RCC 7860 (cell line): ENCODE results near the gene PSMB10.
"Not testable (repeated sequence)": the region's sequence is repeated elsewhere in the genome, so short reads cannot be mapped to it uniquely, and the experiment has no call there.

Experiments
- DNase-seq: peaks from one replicate; pipeline ENCODE4 v3.0.0-alpha.2; 2015; ENCODE audit warnings: low spot score
- FAIRE-seq: peaks from 2 replicates; lab custom pipeline; 2012; peaks lifted over from hg19 to GRCh38; lab: Jason Lieb, UNC

PSMB10 gene

GRCh38 chr16:67928147-67928546 lies 8.5 kb downstream of the PSMB10 start:
- DNase-seq = no peak
- FAIRE-seq = no peak

DNA sequence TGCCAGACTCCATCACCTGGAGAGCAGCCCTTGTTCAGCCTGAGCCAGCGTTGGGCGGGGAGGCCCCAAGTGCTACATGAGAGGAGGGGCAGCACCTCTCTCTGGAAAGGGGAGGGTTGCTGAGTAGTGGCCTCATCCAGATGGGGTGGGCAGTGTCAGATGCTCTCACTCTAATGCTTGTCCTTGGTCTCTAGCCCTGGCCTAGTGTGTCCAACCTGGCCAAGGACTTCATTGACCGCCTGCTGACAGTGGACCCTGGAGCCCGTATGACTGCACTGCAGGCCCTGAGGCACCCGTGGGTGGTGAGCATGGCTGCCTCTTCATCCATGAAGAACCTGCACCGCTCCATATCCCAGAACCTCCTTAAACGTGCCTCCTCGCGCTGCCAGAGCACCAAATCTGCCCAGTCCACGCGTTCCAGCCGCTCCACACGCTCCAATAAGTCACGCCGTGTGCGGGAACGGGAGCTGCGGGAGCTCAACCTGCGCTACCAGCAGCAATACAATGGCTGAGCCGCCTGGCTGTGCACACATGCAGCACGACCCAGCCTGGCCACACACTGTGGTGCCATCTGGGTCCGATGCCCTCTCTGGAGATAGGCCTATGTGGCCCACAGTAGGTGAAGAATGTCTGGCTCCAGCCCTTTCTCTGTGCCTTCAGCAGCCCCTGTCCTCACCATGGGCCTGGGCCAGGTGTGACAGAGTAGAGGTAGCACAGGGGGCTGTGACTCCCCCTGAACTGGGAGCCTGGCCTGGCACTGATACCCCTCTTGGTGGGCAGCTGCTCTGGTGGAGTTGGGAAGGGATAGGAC lies 9.3 kb downstream of the PSMB10 start:
- no peak for DNase-seq
- FAIRE-seq = no peak

DNA sequence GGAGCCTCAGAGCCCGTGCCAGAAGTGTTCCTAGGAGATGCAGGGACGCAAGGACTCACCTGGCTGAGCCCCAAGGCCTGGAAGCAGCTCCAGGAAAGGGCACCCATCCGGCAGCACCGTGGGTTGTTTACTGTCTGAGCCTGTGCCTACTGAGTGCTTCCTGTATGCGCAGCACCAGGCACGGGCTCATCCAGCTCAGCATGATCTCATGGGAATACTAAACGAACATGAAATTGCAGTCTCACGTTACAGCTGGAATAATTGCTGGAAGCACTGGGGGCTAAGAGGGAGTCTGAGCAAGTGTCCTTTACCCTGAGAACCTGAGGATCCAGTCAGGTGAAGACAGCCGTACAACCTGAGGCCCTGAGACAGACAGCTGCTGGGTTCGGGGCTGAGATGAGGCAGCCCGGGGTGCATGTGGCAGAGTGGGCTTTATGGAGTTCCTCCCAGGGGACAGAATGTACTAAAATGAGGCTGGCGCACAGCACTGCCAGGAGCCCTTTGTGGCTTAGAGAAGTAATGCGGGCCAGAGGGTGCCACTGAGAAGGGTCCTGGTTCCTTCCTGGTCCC lies 10.4 kb downstream of the PSMB10 start:
- FAIRE-seq (no peak), DNase-seq (no peak)

DNA sequence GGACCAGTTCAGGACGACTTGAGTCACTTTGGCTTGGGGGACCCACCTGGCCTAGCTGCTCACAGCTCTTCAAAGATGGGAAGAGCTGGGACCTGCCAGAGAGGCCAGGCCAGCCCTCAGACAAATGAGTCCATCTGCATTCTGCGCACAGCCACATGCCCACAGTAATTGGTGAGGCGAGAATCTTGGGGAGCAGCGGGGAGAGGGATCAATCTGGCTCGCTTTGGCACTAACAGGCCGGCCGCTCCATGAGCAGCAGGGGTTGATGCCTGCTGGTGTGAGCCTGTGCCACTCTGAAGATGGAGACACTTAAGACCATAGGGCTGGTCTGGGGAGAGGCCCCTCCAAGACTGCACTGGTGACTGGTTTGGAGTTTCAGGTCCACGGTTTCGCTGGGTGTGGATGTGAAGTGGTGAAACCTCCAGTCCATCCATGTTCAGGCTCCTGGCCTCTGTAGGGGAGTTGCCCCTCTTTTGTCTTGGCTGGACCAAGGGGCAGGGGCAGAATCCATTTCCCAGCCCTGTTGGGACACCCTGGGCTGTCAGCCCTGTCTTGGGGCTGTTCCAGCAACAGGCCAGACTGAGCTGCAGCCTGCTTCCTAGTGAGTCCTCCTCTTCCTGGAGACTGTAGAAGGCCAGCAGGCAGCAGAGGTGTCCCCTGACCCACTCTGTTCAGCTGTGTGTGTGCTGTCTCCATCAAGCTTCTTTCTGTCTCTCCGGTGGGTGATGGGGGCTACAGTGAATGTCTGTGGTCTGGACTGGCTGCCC lies 12.3 kb downstream of the PSMB10 start:
- FAIRE-seq (no peak), DNase-seq (no peak)

DNA sequence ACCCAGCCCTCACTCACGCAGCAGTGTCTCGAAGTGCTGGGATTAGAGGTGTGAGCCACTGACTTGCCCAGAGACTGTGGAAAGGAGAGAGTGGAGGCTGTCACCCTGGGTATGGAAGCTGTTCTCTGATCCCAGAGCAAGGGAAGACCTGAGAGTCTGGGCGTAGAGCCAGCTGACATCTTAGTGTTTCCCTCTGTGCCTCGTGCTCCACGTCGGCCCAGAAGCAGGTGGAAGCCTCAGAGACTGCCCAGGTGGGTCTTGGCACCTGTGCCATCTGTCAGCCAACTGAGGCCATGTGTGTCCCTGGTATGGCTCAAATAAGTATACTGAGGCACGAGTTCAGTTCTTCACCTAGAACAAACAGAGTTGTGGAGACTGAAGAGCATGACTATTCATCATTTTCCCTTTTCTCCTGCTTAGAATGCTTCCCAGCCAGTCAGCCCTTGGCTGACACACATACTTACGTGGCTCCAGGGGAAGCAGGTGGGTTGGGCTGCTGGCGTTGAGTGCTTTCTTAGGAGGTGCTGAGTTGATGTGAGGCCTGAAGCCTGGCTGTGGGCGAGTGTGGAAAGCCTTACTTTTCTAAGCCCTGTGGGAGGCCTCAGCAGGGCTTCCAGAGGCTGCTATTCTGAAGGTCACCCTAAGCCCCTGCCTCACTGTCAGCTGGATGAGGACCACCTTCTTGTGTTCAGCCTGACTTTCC lies 13.1 kb downstream of the PSMB10 start:
- FAIRE-seq (no peak), DNase-seq (no peak)

GRCh38 chr16:67922740-67923139 lies 13.9 kb downstream of the PSMB10 start:
- FAIRE-seq (no peak), DNase-seq (no peak)

DNA sequence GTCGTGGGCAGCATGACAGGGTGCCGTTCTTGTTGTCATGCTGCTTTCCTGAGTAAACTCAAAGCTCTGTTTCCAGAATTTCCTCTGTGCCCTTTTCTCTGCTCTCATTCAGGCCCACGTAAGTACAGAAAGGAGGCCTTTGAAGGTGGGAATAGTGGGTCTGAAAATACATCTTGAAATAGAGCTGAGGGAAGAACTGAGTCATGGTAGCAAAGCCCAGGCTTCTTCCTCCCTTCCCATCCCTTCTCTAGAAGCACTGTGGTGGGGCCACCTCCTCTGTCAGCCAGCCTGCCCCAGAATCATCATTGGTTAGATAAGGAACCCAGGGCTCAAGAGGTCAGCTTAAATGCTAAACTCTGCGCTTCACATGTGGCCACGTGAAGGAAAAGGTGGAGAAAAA lies 14.4 kb downstream of the PSMB10 start:
- DNase-seq = no peak
- no peak for FAIRE-seq

- DNase-seq (no peak), FAIRE-seq (no peak)
These were observed 16.9 kb downstream of the PSMB10 start for GRCh38 chr16:67919622-67920221.

GRCh38 chr16:67917852-67918236 lies 18.8 kb downstream of the PSMB10 start:
- FAIRE-seq (peak; percentile 91), DNase-seq (peak; percentile 84)

- DNase-seq (no peak), FAIRE-seq (no peak)
These were observed 19.4 kb downstream of the PSMB10 start for GRCh38 chr16:67917140-67917851.

DNA sequence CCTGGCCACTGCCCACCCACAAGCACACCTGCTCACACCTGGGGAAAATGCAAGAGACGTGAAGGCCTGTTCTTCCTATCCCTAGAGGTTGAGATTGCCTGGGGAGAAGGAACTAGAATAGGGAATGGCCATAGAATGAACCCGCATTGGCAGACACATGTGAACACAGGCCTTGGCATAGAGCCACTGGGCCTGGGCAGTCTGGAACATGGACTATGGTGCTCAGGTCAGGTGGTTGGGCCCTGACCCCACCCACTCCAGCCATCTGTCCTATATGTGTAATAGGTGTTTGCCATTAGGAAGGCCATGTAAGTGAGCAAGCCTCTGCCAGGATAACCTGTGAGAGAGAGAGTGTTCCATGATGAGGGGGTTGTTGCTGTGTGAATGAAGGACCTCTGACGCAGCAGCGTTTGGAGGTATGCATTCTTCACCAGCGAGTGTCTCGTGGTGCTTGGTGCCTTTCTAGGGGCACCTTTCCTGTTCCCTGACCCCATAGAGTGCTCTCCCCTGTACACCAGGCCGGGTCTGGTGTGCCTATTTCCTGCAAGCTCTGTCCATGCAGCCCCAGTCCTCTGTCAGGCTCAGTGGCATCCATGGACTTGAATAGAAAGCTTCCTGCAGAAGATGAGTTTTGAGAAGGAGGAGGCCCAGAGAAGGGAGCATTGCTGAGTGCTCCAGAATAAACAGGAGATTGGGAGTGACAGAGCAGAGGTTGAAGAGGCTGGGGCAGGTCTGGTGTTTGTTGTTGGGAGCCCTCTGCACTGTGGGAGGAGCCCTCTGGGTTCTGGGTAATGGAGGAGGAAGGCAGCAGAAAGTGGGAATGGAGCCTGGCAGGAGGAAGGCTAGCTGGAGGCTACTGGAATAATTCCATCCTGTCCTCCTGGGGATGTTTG lies 20.6 kb downstream of the PSMB10 start:
- no peak for FAIRE-seq
- DNase-seq = no peak

DNA sequence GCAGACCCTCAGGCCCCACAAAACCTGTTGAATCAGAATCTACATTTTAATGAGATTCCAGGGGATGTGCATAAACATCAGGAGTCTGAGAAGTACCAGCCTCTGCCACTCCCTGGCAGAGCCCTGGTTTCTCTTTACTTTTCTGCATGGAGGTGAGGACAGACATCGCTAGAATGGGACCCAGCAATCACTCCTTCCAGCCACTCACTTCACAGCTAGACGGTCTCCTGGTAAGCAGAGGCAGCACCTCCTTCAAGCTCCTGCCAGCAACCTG lies 21.2 kb downstream of the PSMB10 start:
- not testable (repeated sequence) for DNase-seq, FAIRE-seq

GRCh38 chr16:67914758-67915495 lies 21.7 kb downstream of the PSMB10 start:
- DNase-seq (no peak), FAIRE-seq (no peak)

GRCh38 chr16:67910158-67910557 lies 26.5 kb downstream of the PSMB10 start:
- DNase-seq = no peak
- FAIRE-seq = no peak

DNA sequence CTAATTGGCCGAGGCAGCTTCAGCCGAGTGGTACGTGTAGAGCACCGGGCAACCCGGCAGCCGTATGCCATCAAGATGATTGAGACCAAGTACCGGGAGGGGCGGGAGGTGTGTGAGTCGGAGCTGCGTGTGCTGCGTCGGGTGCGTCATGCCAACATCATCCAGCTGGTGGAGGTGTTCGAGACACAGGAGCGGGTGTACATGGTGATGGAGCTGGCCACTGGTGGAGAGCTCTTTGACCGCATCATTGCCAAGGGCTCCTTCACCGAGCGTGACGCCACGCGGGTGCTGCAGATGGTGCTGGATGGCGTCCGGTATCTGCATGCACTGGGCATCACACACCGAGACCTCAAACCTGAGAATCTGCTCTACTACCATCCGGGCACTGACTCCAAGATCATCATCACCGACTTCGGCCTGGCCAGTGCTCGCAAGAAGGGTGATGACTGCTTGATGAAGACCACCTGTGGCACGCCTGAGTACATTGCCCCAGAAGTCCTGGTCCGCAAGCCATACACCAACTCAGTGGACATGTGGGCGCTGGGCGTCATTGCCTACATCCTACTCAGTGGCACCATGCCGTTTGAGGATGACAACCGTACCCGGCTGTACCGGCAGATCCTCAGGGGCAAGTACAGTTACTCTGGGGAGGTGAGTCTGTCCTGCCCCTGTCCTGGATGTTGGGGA lies 27.5 kb downstream of the PSMB10 start:
- FAIRE-seq = no peak

GRCh38 chr16:67907397-67908180 lies 29.1 kb downstream of the PSMB10 start:
- DNase-seq = no peak
- no peak for FAIRE-seq

More for the DNA sequence above, 27.5 kb downstream of the PSMB10 start:
- no peak for DNase-seq

DNA sequence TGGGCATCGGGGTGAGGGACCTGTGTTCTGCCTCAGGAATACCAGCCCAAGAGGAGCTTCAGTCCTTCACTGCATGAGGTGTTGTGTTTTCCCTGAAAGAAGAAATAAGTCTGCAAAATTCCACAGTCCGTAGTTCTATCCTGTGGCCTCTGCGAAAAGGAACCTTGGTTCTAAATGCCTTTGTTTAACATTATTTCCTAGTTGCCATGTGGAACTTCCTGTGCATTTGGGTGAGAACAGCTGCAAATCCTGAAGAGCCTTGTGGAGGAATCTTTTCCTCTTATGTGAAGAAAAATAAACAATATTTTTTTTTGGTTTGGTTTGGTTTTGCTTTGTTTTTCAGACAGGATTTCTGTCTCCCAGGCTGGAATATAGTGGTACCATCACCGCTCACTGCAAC lies 33.8 kb downstream of the PSMB10 start:
- no peak for DNase-seq
- FAIRE-seq = no peak
